ENCODE data around the gene MAMDC4.

GRCh38 chr9:136837146-136837855, 14.8 kb upstream of the MAMDC4 start:
- TF ChIP-seq CTCF (optimal IDR thresholded peaks at IDR 0.05 in 1 of 3, IDR thresholded peaks at IDR 0.05 in 1 of 3, conservative IDR thresholded peaks at IDR 0.05 in 1 of 3; ENCODE audit: extremely low read depth in 1 of 3, insufficient read depth in 2 of 3, low read length in 3 of 3), result no peak
- no peak for TF ChIP-seq EZH2 (IDR thresholded peaks at IDR 0.05; ENCODE audit: low read length)

Data from keratinocyte (primary cell).